H4 (cell line): ENCODE measurements around the gene PAEP. TPM values are rescaled to one million over a fixed set of nuclear protein-coding genes. Genes with fewer than 3 reads are reported as not detected.

ENCODE experiments used
- DNase-seq: peaks from one replicate; pipeline ENCODE4 v3.0.0-alpha.2; 2015; ENCODE audit warnings: low spot score
- total RNA-seq: library from RNA; depleted of rRNA; stranded (reverse); fragments of >200 nt; shearing (Covaris generic); gene quantifications from 2 replicates; pipeline ENCODE4 v1.2.3, GENCODE V29; 2014

PAEP gene
- total RNA-seq, 1 experiment from 2014 or later, result 2.6 TPM

DNA sequence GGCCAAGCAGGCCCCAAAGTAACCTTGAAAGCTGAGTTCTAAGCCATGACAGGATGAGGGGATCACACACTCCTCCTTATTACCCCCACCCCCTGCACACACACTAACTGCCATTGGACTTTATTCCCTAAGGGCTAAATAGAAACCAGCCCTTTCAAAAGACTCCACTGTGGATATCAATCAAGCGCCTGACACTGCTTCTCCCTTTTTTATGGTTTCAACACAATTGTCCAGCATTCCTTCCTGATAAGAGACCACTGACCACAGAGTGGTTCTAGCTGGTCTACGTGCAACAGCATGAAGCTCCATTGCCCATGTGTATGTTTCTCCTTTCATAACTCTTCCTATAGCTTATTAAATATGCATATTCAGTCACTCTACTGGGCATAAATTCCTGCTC is 34.7 kb downstream of the PAEP start:
- no peak for DNase-seq

- DNase-seq, result no peak
Observed at GRCh38 chr9:135600296-135600817, 38.8 kb downstream of the PAEP start.

DNA sequence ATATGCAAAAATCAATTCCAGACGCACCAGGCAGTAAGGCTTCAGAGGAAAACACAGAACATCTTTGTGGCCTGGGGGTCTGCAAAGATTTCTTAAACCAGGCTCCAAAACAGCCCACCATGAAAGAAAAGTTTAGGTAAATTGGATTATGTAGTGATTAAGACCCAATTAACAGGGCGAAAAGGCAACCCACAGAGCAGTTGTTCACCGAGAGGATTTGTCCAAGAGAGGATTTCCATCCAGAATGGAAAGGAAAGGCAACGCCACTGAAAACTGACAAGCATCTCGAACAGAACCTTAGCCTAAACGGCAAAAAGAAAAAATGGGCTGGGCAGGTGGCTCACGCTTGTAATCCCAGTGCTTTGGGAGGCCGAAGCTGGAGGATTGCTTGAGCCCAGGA is 40.4 kb downstream of the PAEP start:
- no peak for DNase-seq

- no peak for DNase-seq
Observed at GRCh38 chr9:135602789-135603481, 41.4 kb downstream of the PAEP start.

GRCh38 chr9:135604437-135605237 is 43.1 kb downstream of the PAEP start:
- DNase-seq, result no peak

GRCh38 chr9:135605238-135605781 is 43.8 kb downstream of the PAEP start:
- DNase-seq, result no peak

GRCh38 chr9:135606885-135607259 is 45.3 kb downstream of the PAEP start:
- no peak for DNase-seq

DNA sequence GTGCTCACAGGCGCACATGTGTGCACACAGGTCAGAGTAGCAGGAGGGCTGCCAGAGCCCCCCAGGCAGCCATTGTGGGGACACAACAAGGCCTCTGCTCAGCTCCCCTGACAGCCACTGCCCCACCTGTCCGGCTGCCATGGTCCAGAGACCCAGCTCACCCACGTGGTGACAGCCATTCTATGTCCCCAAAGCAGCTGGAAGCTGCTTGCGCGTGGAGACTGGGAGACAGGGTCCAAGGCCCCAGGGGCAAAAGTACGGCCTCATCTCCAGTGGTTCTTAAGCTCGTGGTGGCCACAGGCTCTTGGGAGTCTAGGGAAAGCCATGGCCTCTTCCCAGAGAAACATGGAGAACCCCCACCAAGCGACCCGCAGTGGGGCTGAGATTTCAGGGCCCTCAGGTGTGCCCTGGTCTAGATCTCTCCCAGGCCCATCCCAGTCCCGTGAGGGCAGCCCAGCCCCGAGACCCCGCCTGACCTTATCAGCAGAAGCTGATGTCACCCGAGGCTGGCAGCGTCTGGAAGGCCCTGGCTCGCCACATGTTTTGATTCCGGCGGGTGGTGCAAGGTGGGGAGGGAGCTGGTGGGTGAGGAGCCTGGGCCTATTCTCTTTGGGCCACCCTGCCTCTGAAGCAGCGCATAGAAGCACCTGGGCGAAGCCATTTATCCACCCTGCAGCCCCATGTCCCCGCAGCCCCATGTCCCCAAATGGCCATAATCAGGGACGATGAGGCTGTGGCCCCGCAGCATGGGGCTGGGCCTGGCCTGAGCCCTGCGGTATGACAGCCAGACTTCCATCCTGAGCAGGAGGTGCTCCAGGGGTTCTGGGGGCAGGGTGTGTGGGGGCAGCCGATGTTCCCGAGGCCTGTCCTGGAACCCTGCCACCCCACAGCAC is 46.1 kb downstream of the PAEP start:
- DNase-seq, result no peak

DNA sequence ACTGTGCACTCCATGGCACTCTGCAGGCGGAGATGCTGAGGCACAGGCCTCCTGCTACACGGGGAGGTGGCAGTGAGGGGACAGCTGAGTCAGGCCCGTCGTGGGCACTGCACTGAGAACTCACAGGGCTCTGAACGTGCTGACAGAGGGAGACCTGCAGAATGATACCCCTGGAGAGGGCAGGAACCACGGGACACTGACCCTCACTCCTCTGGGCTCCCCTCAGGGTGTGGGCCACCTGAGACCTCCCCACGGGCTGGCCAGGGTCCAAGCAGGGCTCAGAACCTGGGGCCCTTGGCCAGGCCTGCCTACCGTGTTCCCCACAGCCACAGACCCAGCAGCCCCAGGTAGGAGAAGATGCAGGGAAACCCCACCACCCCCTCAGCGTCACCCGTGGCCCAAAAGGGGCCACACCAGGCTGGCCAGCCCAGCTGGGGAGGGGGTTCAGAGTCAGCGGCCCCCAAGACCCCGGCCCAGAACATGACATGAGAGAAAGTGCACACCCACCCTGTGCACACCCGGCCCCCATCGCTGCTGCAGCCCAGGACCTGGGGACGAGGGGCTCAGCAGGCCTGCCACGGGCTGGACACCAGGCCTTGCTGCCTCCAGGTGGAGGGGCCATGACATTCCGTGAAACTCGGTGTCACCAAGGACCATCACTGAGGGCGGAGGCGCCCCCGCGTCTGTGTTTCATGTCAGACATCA is 46.9 kb downstream of the PAEP start:
- no peak for DNase-seq

DNA sequence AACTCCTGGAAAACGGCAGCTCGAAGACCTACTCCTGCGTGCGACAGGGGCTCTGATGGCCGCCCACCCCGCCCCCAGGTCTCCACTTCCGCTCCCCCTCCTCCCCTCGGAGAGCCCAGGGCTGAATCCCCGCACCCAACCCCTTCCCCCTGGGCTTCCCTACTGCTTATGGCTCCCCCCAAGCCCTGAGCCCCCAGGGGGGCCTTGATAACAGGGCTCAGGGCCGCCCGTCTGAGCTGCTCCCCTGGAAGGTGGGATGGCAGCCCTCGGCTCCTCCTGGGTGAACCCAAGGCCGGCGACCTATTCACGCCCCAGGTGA is 47.4 kb downstream of the PAEP start:
- DNase-seq, result no peak

DNA sequence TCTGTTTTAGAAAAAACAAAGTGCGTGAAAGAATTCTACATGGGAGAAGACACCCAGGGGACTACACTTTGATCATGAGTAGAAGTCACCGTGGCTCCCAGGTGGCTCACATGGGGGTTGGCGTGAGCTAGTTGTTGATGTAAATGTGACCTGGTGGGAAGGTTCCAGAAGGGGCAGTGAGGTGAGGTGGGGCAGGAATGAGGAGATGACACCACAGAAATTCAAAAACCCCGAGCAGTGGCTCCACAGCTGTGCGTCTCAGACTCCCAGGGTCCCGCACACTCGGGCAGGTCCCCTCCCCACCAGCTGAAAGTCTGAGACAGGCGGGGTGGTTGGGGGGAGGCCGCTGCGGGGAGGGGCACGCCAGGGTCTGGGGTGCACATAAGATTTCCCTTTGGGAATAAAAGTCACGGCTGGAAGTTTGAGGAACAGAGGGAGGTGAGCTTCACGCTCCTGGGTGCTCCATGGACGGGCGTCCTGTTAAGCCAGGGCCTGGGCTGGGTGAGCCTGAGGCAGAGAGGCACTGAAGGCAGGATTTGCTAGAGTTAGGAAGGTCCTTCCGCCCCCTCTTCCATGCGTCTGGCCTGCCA is 47.9 kb downstream of the PAEP start:
- no peak for DNase-seq

DNA sequence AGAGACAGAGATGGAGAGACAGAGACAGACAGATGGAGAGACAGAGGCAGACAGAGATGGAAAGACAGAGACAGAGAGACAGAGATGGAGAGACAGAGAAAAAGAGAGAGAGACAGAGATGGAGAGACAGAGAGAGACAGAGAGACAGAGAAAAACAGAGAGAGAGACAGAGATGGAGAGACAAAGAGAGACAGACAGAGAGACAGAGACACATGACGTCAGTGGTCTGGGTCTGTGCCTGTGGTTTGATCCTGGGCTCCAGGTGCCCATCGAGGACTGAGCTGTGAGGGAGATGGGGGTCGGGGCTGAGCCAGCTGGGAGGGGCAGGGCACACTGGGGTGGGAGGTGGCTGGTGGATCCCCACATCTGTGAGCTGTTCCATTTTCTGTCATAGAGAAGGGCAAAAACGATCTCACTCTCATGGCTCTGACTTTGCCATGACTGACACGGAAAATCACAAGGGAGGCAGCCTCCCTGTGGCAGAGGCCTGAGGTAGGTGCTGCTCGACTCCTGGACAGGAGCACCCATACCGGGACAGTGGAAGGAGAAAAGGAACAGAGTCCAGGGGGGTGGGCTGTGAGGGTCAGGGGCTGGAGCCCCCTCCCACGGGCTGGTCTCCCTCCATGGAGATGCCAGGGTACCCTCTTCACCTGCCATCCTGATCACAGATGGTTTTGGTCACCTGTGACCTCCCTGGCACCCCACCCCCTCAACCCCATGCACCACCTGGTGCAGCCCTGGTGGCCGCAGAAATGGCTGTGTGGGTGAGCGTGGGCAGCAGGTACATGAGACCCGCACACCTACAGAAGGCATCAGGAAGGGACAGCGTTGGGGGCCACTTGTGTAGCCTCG is 49.0 kb downstream of the PAEP start:
- no peak for DNase-seq

DNA sequence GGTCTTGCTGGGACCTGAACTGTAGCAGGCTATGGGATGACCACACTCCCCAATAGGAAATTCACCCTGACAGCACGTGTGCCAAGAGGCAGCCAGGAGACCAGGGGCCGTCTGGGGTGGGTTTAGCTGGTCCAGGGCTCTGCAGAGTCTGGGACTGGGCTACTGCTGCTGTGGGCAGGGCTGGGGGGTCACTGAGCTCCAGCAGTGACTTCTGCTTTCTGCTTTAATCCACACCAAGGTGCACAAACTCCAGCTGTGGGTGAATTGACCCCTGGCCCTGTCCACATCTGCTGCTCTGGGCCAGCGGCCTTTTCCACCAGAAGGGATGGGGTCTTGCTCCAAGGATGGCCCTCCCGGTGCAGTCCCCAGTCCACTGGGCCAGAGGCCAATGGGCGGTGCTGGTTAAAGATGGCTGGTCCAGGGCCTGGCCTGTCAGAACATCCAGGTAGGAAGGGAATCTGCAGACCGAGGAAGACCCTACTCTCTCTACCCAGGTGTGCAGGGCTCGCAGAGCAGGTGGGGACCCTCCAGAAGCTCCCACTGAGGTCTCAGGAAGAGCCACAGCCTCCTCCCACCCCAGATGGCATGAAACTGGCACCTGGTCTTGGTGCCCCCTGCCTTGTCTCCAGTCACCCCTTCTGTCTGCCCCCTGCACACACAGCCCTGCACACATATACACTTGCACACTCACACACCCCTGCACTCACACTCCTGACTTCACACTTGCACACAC is 49.8 kb downstream of the PAEP start:
- no peak for DNase-seq

DNA sequence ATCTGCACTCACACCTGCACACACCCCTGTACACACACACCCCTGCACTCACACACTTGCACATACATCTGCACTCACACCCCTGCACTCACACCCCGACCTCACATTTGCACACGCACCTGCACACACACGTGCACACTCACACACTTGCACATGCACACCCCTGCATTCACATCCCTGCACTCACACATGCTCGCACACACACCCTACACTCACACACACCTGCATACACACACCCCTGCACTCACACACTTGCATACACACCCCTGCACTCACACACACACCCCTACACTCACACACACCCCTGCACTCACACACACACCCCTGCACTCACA is 50.3 kb downstream of the PAEP start:
- DNase-seq, result no peak

- DNase-seq, result no peak
Observed at GRCh38 chr9:135612437-135612836, 50.9 kb downstream of the PAEP start.

DNA sequence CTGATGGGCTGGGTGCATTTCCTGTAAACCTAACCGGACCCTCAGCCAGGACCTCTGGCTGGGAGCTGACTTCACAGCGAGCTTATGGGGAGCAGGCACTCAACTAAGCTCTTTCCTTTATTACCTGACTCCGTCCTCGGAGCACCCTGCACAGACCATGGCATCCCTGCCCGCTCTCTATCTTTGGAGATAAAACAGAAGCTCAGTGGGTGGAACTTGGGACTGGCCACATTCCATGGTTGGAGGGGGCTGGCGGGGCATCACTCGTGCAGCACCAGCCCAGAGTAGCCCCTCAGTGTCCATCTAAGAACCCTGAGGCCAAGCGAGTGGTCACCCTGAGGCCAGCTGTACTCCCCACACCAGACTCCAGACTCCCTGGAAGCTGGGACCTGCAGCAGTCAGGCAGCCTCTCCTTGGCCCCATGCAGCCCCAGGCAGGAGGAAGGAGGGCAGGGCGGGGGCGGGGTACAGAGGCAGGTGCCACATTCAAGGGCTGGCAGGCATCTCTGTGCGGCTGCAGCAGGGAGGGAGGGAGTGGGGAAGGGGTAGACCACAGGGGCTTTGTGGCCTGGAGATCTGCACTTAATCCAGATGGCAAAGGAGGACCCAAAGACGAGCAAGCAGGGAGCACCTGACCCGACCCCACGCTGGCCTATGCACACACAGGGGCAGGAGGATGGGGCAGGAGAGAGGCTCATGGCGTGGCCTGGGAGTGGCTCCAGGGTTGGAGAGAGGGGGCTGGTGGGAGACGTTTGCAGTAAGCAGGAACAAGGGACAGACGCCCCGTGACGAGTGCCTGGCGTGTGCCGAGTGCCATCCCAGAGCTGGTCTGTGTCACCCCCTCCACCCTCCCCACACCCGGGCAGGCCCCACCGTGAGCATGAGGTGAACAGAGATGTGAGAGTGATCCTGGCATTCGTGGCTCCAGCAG is 51.7 kb downstream of the PAEP start:
- no peak for DNase-seq

GRCh38 chr9:135613946-135614805 is 52.6 kb downstream of the PAEP start:
- no peak for DNase-seq
